CD4-positive, alpha-beta T cell treated with Interleukin-6 for 4 hours (primary cell): ENCODE measurements around the gene PIK3C2B.

Experiments
- DNase-seq: peaks from one replicate; pipeline ENCODE4 v3.0.0-alpha.2; 2020; ENCODE audit warnings: mixed read lengths

PIK3C2B gene

DNA sequence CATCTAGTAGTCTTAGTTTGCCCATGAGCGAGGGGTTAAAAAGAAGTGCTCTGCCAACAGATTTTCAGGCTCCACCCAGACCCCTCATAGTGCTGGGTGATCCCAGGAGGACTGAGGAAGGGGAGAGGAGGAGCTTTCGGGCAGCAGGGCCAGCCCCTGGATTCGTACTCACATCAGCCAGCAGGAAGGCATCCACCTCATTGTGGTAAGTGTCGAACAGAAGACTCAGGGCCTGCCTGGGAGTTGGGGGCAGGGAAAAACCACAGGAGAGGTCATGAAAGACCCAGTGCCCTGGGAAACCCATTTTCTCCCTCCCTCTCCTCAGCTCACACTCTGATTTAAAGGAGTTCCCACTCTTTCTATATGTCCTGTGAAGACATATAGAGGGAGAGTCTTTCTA, 34.9 kb downstream of the PIK3C2B start:
- DNase-seq, result no peak

GRCh38 chr1:204457666-204458065, 36.9 kb downstream of the PIK3C2B start:
- DNase-seq, result no peak

DNA sequence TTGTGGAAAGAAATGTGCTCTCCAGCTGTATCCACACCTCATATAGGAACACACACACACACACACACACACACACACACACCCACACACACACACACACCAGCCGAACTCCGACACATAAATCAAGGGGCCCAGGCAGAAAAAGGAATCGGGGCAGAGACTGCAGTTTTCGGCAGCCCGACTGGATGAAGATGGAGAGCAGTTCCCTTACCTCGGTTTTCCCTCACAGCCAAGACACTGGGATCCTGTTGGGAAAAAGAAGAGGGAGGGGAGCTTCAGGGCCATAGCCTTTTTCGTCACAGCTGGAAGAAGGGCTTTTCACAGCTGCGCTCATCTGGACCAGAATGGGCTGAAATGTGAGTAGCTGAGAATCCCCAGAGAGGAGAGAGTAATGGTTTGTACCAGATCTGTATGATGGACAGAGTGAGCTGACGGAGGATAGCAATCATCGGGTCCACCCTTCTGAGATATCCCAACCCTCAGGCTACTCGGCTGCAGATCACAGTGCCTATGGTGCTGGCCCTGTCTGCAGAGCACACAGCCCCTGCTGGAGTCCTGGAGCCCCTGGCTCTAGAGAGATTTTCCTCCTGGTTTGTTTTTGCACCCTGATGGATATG, 37.7 kb downstream of the PIK3C2B start:
- no peak for DNase-seq

GRCh38 chr1:204455831-204456145, 38.8 kb downstream of the PIK3C2B start:
- no peak for DNase-seq

DNA sequence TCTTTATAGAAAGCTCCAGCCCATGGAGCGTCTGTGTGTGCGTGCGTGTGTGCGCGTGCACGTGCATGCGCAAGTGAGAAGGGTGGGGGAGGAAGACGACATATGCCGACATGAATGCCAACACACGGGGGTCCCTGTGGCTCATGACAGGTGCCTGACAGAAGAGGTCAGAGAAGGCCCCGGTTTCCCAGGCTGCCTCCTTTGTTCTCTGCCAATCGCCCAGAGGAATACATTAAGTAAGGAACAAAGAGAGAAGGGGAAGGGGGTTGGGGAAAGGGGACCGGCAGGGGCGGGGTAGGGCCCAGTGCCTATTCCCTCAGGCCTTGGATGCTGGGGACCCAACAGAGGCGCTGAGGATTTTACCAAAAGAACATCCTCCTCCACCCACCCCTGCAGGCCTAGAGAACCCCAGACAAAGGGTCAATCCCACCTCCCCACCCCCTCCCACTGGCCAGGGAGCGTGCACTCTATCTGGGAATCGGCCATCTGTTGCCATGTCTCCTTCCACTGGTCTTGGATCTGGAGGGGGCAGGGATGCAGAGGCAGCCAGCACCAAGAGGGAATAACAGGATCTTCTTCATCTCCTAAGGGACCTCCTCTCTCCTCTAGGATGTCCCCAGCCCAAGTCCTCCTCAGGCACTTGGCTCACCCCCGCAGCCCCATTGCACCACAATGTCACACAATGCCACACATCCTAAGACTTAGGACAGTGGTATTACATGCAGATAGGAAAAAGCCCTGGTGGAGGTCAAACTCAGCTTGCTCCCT, 39.4 kb downstream of the PIK3C2B start:
- no peak for DNase-seq

DNA sequence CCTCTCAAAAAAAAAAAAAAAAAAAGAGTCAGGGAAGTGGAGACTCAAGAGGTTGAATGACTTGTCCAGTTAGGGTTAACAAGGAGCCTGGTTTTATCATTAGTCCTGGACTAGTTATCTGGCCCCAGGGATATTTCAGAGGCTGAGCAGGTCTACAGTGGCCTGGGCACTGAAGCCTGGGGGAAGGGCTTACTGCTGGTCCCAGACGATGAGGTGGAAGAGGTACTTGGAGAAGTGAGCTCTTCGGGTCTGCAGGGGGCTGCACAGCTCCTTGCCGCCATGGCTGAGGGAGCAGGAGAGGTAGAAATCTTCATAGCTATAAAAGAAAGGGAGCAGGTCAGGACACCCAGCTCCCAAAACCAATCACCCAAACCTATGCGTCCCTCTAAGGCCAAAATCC, 40.1 kb downstream of the PIK3C2B start:
- no peak for DNase-seq

DNA sequence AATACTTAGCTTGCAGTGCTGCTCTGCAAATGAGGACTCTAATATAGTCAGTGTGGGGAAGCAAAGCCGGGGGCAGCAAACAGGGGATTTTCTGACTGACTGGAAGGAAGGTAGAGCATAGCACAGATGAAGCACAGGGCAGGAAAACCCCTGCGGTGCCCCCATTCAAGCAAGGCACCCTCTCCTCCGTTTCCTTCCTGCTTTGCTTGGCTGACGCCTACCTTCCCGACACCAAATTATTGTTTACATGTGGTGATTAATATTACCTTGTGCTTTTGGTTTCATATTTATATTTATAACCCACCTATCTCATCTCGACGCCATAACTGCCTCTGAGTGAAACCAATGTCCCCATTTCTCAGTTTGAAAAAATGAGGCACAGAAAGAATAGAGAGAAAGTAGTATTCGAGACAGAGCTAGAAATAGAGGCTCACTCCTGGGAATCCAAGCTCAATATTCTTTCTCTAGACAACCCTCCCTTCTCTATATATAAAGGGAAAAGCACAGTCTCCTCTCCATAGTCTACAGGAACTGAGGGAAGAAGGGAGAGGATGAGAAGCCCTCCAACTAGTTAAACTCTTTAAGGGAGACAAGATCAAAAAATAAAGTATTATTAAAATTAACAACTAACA, 41.3 kb downstream of the PIK3C2B start:
- peak; percentile 77 for DNase-seq

DNA sequence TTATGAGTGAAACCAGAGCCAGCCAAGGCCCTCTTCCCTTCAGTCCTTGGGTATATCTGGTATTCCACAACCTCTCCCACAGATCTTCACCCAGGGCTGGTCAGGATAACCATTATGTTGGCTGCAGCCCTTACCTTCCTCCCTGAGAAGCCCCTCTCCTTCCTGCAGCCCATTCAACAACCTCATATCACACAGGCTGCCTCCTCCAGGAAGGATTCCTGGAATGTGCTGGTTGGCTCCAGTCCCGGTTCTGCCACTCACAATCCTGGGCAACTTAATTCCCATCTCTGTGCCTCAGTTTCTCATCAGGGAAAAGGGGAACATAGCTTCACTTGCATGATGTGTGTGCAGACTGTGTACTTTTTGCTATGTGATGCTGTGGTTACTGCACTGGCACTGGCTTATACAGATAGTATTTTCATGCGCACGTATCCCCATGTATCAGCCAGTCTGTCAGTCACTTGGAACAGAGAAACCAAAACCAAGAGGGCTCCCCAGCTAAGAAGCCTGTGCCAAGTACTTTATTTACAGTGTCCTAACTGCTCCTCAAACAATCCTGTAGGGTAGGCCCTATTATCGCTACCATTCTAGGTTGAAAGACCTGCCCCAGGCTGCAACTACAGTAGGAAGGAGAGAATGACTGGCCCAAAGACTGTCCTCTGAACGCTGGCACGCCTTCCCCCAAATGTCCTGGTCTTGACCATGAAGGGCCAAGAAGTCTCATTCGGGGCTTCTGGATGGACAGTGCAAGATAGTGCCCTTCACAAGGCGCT, 43.1 kb downstream of the PIK3C2B start:
- no peak for DNase-seq

GRCh38 chr1:204450461-204451257, 43.9 kb downstream of the PIK3C2B start:
- no peak for DNase-seq

DNA sequence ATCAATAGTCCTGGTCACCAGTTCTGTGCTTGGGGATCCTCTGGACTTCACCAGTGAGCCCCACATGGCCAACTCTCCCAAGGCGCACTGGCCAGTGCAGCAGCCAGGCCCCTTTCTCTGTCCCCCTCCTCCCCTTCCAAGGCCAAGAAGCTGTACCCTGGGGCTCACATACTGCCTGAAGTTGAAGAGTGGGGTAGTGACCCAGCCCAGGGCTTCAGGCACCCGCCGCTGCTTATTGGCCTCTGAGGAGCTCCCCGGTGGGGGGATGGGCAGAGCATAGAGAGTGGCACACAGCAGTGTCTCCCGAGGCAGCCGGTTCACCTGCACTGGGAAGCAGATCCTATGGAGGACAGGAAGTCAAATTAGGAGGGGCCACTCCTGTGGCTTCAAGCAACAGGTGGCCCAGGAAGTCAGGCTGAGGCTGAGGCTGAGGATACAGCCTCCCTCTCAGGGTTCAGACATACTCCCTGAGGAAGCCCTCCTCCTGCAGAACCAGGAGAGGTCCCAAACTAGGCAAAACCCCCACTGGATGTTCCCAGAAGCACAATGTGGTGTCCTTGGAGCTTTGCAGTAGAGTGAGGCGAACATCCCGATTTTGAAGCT, 44.8 kb downstream of the PIK3C2B start:
- no peak for DNase-seq

DNA sequence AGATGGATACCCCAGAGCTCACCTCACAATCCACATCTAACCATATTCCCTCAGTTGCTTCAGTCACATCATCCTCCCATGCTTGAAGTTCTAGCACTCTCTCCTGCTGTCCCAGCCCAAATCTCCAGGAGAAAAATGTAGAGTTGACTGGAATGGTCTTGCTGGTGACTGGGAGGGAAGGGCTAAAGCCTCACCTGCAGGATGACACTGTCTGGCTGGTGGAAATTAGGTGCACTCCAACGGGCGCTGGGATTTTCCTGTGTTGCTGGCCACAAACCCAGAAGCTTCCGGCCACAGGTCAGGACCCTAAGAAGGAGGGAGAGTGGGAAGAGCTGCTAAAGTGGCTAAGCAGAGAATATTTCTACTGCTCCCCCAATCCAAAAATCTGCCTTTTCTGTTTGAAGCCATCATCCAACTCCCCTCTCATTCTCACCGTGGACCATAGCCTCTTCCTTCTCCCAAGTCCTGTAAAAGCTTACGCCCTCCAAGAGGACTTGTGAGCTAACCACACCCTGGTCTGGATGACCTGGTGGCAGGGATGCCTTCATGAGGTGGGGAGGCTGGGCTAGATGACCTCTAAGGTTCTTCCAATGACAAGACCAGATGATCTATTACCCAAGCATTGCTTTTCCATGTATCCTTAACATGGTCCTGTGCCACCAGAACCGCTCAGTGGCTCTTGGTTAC, 45.5 kb downstream of the PIK3C2B start:
- DNase-seq, result no peak

DNA sequence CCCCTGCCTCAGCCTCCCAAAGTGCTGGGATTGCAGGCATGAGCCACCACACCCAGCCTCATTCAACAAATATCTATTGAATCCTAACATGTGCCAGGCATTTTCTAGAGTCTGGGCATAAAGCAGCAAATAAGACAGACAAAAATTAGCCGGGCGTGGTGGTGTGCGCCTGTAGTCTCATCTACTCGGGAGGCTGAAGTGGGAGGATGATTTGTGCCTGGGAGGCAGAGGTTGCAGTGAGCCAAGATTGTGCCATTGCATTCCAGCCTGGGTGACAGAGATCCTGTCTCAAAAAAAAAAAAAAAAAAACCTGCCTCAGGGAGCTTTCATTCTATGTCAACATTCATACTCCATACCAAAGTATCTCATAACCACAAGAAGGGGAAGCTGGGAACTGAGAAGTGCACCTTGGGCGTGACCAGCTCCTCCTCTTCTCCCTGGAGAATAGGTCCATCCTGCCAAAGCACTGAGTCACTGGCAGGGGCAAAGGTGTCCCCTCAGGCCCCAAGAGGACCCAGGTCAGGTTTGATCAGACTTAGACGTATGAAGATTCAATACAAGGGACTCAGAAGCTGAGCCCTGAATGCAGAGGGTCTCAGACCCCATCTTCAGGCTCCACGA, 46.2 kb downstream of the PIK3C2B start:
- DNase-seq, result no peak

DNA sequence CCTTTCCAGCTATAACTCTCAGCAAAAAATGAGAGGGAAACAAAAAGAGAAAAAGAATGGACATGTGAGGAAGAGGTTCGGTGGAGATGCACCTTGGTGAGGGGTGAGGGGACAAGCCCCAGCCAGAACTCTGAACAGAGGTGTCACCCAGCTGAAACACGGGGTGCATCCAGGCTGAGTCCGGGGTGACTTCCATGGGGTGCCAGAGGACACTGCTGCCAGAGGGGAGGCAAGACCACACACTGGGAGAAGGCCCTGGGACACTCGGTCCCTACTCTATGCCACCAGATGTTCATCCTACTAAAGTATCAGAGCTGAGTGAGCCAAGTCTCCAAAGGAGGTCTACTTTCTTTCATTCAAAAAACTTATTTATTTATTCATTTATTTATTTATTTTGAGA, 46.9 kb downstream of the PIK3C2B start:
- no peak for DNase-seq

DNA sequence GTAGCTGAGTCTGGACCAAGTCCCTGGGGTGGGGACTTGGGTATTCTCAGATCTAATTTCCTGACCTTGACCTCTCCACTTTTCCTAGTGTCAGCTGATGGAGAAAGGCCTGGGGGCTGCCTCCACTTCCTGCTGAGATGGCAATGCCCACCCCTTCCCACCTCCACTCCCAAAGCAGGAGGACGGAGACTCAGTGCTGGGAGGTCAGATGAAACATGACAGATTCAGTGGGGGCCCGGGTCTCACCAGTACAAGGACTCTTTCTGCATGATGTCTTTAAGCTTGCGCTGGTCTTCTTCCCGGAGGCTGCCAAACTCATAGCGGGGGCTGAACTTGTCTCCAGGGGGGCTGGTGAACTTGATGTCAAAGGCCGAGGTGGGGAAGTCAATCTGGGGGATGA, 47.4 kb downstream of the PIK3C2B start:
- no peak for DNase-seq

DNA sequence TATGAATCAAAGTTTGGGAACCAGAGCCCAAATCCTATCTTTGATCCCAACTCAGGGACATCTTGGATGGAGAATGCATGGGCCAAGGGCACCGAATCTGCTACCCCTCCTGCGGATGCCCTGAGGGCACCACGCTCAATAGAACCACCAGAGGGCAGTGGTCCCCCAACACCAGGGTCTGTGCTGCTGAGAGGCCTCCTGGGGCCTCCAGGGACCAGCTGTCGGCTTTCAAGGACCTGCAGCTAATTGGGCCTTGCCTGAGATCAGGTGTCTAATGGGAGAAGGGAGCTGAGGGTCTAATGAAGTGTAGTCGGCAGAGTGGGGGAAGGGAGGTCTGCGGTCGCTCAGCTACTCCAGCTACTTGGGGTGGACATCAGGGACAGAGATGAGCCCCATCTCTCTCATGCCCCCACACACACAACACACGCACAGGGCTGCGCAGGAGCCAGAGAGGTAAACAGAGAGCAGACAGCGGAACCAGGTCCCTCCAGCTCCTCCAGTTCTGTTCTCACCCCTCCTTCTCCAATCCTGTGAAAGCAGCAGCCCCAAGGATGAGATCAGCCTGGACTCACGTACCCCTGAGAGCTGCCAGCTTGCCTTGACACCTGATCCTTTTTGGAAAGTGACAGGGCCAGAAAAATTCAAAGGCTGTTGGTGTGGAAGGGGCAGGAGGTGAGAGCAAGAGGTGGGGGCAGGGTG, 48.0 kb downstream of the PIK3C2B start:
- DNase-seq, result peak; percentile 84

GRCh38 chr1:204445860-204446412, 48.7 kb downstream of the PIK3C2B start:
- peak; percentile 56 for DNase-seq
